ENCODE data around the gene SMARCE1.

The SMARCE1 gene

DNA sequence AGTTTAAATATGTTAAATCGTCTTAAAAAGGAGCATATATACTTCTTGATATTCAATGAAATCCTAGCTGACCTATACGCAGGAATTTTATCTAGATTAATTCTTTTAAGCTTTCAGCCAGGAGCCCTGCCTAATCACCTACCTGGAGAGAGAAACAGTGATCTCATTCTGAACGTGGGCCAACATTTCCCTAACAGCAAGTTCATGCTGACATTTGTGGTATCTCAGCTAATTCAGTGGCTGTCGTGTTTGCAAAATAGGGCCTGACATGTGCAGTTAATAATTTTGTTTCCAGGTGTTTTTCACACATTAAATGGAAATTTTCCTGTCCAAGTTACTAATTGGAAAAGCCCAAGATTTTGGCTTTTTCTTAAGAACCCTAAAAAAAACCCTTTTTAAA is 38.6 kb upstream of the SMARCE1 start:
- in situ Hi-C loops (cut with HindIII; ENCODE audit: low sequenced_read_pairs) = no loop called here
- H3K4me3 ChIP-seq (ENCODE audit: low read depth, low read length) = no peak overlapping the region
- no peak for DNase-seq (ENCODE audit: low read depth)
- TF ChIP-seq CTCF (IDR thresholded peaks at IDR 0.05; ENCODE audit: low read depth, low read length, missing control alignments) = no peak

- in situ Hi-C loops (cut with HindIII; ENCODE audit: low sequenced_read_pairs) = no loop called here
- no peak for DNase-seq (ENCODE audit: low read depth)
- TF ChIP-seq CTCF (IDR thresholded peaks at IDR 0.05; ENCODE audit: low read depth, low read length, missing control alignments) = no peak
- H3K4me3 ChIP-seq (ENCODE audit: low read depth, low read length) = no peak overlapping the region
These were observed 33.4 kb upstream of the SMARCE1 start for GRCh38 chr17:40680998-40681397.

DNA sequence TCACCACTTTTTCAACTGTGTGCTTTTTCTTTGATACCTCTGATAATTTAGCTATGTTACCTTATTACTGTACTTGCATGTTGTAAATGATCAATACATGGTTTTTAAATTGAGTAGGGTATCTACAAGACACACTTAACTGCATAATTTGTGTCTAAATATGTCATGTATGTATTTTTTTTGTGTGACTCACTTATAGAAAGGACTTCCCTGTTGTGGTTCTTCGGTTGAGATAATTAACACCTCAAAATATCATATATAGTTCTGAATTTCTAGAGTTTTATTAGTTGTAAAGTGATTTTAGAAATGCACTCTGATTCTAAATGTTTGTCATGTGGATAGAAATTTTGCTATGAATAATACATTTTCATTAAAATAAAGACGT is 31.9 kb upstream of the SMARCE1 start:
- DNase-seq (ENCODE audit: low read depth) = no peak
- no peak for TF ChIP-seq CTCF (IDR thresholded peaks at IDR 0.05; ENCODE audit: low read depth, low read length, missing control alignments)
- in situ Hi-C loops (cut with HindIII; ENCODE audit: low sequenced_read_pairs) = no loop called here
- no peak overlapping the region for H3K4me3 ChIP-seq (ENCODE audit: low read depth, low read length)

GRCh38 chr17:40678902-40679522 is 31.4 kb upstream of the SMARCE1 start:
- TF ChIP-seq CTCF (IDR thresholded peaks at IDR 0.05; ENCODE audit: low read depth, low read length, missing control alignments) = no peak
- DNase-seq (ENCODE audit: low read depth) = no peak
- no peak overlapping the region for H3K4me3 ChIP-seq (ENCODE audit: low read depth, low read length)
- in situ Hi-C loops (cut with HindIII; ENCODE audit: low sequenced_read_pairs) = no loop called here

- in situ Hi-C loops (cut with HindIII; ENCODE audit: low sequenced_read_pairs) = no loop called here
- DNase-seq (ENCODE audit: low read depth) = no peak
- H3K4me3 ChIP-seq (ENCODE audit: low read depth, low read length) = no peak overlapping the region
- TF ChIP-seq CTCF (IDR thresholded peaks at IDR 0.05; ENCODE audit: low read depth, low read length, missing control alignments) = no peak
These were observed 28.3 kb upstream of the SMARCE1 start for GRCh38 chr17:40675905-40676304.

DNA sequence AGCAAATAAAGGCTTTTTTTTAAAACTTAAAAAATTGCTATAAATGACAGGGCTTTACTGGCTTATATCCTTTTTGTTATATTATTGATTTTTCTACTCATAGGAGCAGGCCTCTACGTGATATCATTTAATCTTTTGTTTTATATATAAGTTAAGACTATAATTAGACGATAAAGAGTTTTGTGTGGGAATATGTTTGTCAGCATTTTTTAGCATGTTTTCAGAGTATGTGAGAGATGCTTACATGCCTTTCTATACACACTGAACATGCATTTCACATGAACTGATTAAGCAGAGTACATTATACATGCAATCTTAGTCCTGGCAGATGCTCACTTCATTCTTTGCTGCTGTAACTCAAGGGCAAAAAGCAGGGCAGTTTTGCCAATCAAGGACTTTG is 25.0 kb upstream of the SMARCE1 start:
- DNase-seq (ENCODE audit: low read depth) = no peak
- TF ChIP-seq CTCF (IDR thresholded peaks at IDR 0.05; ENCODE audit: low read depth, low read length, missing control alignments) = no peak
- no peak overlapping the region for H3K4me3 ChIP-seq (ENCODE audit: low read depth, low read length)
- in situ Hi-C loops (cut with HindIII; ENCODE audit: low sequenced_read_pairs) = no loop called here
